KOPT-K1 (cell line): ENCODE measurements around the gene OR2AT4.

Experiments used
- H3K27ac ChIP-seq: fragments of 200-600 bp; sonication (generic); 2 replicates; pipeline ENCODE4 v1.5.1; 2016; ENCODE audit warnings: antibody characterized with exemption, mild to moderate bottlenecking, low read depth, low read length; ENCODE audit not compliant: poor library complexity, severe bottlenecking
- H3K36me3 ChIP-seq: fragments of 200-600 bp; sonication (generic); 2 replicates; pipeline ENCODE4 v1.5.1; 2017; ENCODE audit warnings: antibody characterized with exemption, mild to moderate bottlenecking, low read length, moderate library complexity; ENCODE audit not compliant: insufficient read depth
- H3K9me3 ChIP-seq: fragments of 200-600 bp; sonication (generic); 2 replicates; pipeline ENCODE4 v1.5.1; 2017; ENCODE audit warnings: antibody characterized with exemption, low read length, mild to moderate bottlenecking; ENCODE audit not compliant: insufficient read depth, poor library complexity, severe bottlenecking

OR2AT4 gene

DNA sequence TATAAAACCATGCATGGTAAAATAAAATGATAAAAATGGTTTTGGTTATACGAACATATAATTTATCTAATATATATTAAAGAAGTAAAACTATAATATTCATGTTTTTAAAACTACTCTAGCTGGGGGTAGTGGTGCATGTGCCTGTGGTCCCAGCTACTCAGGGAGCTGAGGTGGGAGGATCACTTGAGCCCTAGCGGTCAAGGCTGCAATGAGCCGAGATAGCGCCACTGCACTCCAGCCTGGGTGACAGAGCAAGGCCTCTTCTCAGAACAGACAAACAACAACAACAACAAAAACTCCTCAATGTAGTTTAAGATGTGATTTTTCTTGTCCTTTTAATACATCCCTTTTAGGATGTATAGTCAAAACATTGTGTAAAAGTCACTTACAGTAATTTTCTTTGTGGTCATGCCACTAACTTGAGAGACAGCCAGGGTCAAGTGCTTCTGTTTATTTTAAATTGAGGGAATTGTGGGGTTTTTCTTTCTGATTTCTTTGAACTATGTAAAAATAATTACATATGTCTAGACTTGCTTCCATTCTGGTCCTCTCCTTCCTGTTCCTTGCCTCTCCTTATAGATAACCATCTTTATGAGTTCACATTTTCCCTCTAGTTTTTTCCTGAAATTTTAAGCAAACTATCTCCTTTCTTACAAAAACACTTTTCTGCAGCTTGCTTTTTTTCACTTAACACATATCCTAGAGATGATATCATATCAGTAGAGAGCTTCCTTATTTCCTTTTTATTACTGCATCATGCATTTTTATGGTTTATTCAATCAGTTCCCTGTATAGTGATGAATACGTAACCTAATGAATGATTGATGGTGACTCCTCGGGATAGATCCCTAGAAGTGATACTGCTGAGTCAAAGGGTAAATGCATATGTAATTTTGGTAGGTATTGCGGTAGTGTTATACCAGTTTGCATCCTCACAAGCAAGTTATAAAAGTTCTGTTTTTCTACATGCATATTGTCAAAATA, 9.1 kb downstream of the OR2AT4 start:
- H3K9me3 ChIP-seq: peaks cover 28% of the 10 kb centered on the region

DNA sequence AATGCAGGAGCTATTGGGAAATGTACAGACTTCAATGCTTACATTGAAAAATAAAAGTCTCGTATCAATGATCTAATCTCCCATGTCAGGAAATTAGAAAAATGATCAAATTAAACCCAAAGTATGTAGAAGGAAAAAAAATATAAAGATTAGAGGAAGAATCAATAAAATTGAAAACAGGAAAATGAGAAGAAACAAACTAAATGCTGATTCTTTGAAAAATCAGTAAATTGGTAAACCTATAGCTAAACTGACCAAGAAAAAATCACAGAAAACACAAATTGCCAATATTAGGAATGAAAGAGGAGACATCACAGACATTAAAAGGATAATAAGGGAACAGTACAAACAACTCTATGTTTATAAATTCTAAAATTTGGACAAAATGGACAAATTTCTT, 11.8 kb downstream of the OR2AT4 start:
- Histone ChIP-seq H3K36me3 (no peaks in the 10 kb centered on the region), H3K9me3 (peaks cover 5% of the 10 kb centered on the region), H3K27ac (no peak overlapping the region)

More for the DNA sequence above, 9.1 kb downstream of the OR2AT4 start:
- H3K36me3 ChIP-seq: no peaks in the 10 kb centered on the region
- H3K27ac ChIP-seq: no peak overlapping the region

- H3K27ac ChIP-seq: no peak overlapping the region
- H3K9me3 ChIP-seq: no peaks in the 10 kb centered on the region
- no peaks in the 10 kb centered on the region for H3K36me3 ChIP-seq
These were observed 13.5 kb downstream of the OR2AT4 start for GRCh38 chr11:75083217-75083605.

DNA sequence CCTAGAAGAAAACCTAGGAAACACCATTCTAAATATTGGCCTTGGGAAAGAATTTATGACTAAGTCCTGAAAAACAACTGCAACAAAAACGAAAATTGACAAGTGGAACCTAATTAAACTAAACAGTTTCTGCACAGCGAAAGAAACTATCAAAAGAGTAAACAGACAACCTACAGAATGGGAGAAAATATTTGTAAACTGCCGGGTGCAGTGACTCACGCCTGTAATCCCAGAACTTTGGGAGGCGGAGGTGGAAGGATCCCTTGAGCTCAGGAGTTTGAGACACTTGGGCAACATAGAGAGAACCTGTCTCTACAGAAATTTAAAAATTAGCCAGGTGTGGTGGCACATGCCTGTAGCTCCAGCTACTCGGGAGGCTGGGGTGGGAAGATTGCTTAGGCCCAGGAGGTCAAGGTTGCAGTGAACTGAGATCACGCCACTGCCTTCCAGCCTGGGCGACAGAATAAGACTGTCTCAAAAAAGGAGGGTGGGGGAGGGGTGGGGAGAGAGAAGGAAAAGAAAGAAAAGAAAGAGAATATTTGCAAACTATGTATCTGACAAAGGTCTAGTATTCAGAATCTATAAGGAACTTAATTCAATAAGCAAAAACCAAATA, 14.0 kb downstream of the OR2AT4 start:
- Histone ChIP-seq H3K36me3 (no peaks in the 10 kb centered on the region), H3K9me3 (no peaks in the 10 kb centered on the region), H3K27ac (no peak overlapping the region)

- Histone ChIP-seq H3K36me3 (no peaks in the 10 kb centered on the region), H3K27ac (no peak overlapping the region), H3K9me3 (no peaks in the 10 kb centered on the region)
These were observed 17.1 kb downstream of the OR2AT4 start for GRCh38 chr11:75079546-75079945.

- H3K36me3 ChIP-seq: no peaks in the 10 kb centered on the region
- H3K27ac ChIP-seq: no peak overlapping the region
- H3K9me3 ChIP-seq: no peaks in the 10 kb centered on the region
These were observed 18.4 kb downstream of the OR2AT4 start for GRCh38 chr11:75078233-75078632.

- no peak overlapping the region for H3K27ac ChIP-seq
These were observed 19.4 kb downstream of the OR2AT4 start for GRCh38 chr11:75077316-75077715.

GRCh38 chr11:75076671-75077070, 20.0 kb downstream of the OR2AT4 start:
- H3K9me3 ChIP-seq: no peaks in the 10 kb centered on the region
- H3K27ac ChIP-seq: no peak overlapping the region
- no peaks in the 10 kb centered on the region for H3K36me3 ChIP-seq

More at GRCh38 chr11:75077316-75077715, 19.4 kb downstream of the OR2AT4 start:
- Histone ChIP-seq H3K36me3 (no peaks in the 10 kb centered on the region), H3K9me3 (no peaks in the 10 kb centered on the region)

DNA sequence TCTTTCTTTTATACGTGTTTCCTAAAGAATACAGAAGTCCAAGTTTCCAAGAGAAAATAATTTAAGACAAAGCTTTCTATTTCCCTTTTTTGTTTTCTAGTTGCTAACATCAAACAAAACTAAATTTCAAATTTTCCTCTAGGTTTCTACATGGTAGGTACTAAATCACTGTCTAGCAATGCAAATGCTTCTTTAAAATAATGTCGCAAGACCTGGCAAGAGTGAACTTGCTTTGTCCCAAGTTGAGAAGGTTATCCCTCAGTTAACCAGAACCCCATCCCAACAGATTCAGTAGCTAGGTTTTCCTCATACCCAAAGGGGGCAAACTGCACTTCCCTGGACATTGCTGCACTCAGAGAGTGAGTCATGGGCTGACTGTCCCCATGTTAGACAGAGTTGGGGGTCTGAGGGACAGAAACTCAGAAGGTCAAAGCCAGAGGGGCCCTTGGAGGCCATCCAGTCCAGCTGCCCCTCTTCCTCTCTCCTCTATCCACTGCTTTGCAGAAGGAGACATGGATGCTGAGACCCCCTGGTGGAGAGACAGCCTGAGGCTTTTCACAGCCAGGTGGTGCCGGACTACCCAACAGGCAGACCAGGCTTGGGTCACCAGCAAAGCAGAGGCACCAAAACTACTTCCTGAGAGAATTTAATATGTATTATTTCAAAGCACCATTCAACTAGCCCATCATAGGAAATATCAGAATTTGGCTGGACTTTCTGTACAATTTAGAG, 23.1 kb downstream of the OR2AT4 start:
- no peaks in the 10 kb centered on the region for H3K36me3 ChIP-seq
- no peaks in the 10 kb centered on the region for H3K9me3 ChIP-seq
- no peak overlapping the region for H3K27ac ChIP-seq

- Histone ChIP-seq H3K27ac (no peak overlapping the region), H3K9me3 (no peaks in the 10 kb centered on the region)
These were observed 24.1 kb downstream of the OR2AT4 start for GRCh38 chr11:75072582-75072981.

DNA sequence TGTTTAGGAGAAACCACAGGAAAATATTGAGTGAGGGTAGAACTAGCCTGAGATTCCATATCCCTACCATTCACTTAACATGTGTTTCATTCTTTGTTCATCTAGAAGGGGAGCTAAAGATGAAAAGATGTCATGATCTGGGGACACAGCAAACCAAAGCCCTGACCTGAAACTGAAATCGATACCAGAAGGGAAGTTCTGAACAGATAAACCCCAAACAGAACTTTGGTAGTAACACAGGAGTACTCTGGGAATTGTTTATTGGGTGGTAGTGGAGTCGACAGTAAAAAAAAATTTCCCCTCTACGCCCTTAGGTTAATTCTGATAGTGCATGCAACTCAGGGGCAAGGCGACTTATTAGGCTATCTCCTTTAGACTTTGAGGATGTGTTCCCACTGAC, 27.2 kb downstream of the OR2AT4 start:
- H3K9me3 ChIP-seq: no peaks in the 10 kb centered on the region
- no peaks in the 10 kb centered on the region for H3K36me3 ChIP-seq
- no peak overlapping the region for H3K27ac ChIP-seq

More at GRCh38 chr11:75072582-75072981, 24.1 kb downstream of the OR2AT4 start:
- no peaks in the 10 kb centered on the region for H3K36me3 ChIP-seq

DNA sequence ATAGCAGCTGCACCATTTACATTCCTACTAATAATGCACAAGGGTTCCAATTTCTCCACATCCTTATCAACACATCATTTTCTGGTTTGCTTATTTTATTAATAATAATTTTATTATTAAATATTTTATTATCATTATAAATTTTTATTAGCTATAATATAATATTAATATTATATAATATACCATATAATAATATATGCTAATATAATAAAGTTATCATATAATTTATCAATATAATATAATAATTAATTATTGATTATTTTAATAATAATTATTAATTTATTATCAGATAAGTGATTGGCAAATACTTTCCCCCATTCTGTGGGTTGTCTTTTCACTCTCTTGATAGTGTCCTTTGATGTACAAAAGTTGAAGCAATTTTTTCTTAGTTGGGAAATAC, 27.7 kb downstream of the OR2AT4 start:
- Histone ChIP-seq H3K9me3 (no peaks in the 10 kb centered on the region), H3K27ac (no peak overlapping the region), H3K36me3 (no peaks in the 10 kb centered on the region)

GRCh38 chr11:75068559-75068958, 28.1 kb downstream of the OR2AT4 start:
- H3K27ac ChIP-seq: no peak overlapping the region
- no peaks in the 10 kb centered on the region for H3K9me3 ChIP-seq
- no peaks in the 10 kb centered on the region for H3K36me3 ChIP-seq

DNA sequence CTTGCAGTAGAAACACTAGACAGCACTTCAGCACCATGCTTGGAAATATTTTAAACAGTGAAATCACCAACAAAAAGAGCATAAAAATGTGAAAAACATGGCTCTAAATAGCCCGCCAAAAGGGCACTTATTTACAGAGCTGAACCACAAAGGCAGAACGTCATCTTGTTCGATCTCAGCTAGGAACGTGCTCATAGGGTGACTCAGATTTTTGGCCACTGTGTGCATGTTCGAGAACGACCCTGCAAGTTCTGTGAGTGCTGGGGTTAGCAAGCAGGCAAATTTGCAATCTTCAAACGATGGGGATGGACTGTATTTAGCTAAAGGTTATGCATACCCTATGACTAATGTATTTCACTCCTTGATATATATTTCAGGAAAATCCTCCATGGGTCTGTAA, 30.6 kb downstream of the OR2AT4 start:
- H3K36me3 ChIP-seq: no peaks in the 10 kb centered on the region
- H3K9me3 ChIP-seq: no peaks in the 10 kb centered on the region
- H3K27ac ChIP-seq: no peak overlapping the region

- peaks cover 7% of the 10 kb centered on the region for H3K9me3 ChIP-seq
- no peaks in the 10 kb centered on the region for H3K36me3 ChIP-seq
- no peak overlapping the region for H3K27ac ChIP-seq
These were observed 32.8 kb downstream of the OR2AT4 start for GRCh38 chr11:75063741-75064314.
